Spinal cord (tissue), 10 donors: ENCODE data around the gene CPSF4L. TPM values are rescaled to one million over a fixed set of nuclear protein-coding genes. Genes with fewer than 3 reads are reported as not detected.

Source experiments
- DNase-seq, 6 donors: peaks; one replicate each; pipeline versions ENCODE4 v3.0.0 to v3.0.0-alpha.2; 2013 to 2015; ENCODE audit warnings: low spot score in 6 of 6, low read depth in 4 of 6
- H3K27ac ChIP-seq: one replicate; pipeline ENCODE4 v1.5.1; 2013; ENCODE audit warnings: low read depth, low read length, control low read depth
- H3K27me3 ChIP-seq: one replicate; pipeline ENCODE4 v1.6.1; 2013; ENCODE audit warnings: low read length; ENCODE audit not compliant: control insufficient read depth, insufficient read depth
- H3K36me3 ChIP-seq: one replicate; pipeline ENCODE4 v1.6.1; 2013; ENCODE audit warnings: low read length; ENCODE audit not compliant: control insufficient read depth, insufficient read depth
- H3K4me1 ChIP-seq: one replicate; pipeline ENCODE4 v1.6.1; 2013; ENCODE audit warnings: low read length; ENCODE audit not compliant: control insufficient read depth, insufficient read depth
- H3K4me3 ChIP-seq: one replicate; pipeline ENCODE4 v1.5.1; 2013; ENCODE audit warnings: low read depth, low read length, control low read depth
- H3K9me3 ChIP-seq: one replicate; pipeline ENCODE4 v1.6.1; 2013; ENCODE audit warnings: low read length; ENCODE audit not compliant: control insufficient read depth, insufficient read depth
- WGBS: methylation state at CpG from one replicate; pipeline ENCODE4 v1.1.5; 2013; ENCODE audit warnings: missing lambda C conversion rate; ENCODE audit not compliant: insufficient coverage; 5-methylcytosine and 5-hydroxymethylcytosine counted together
- polyA plus RNA-seq, 2 donors: library from polyadenylated mRNA; unstranded; fragments of 120-200 nt; gene quantifications; one replicate each; pipeline ENCODE4 v1.2.1, GENCODE V29; 2013; ENCODE audit not compliant: insufficient read length in 2 of 2
- total RNA-seq, 2 donors: library from RNA; depleted of rRNA in 1 of 2; stranded (reverse); fragments of 120-200 nt in 1 of 2; fragments of >200 nt in 1 of 2; gene quantifications; one replicate each; pipeline versions ENCODE4 v1.2.3 to v1.2.4, GENCODE V29; 2013 to 2014
- donor health status: healthy.

CPSF4L gene
- total and polyA plus RNA-seq, 4 donors, result 0.29 TPM; not detected in 3

DNA sequence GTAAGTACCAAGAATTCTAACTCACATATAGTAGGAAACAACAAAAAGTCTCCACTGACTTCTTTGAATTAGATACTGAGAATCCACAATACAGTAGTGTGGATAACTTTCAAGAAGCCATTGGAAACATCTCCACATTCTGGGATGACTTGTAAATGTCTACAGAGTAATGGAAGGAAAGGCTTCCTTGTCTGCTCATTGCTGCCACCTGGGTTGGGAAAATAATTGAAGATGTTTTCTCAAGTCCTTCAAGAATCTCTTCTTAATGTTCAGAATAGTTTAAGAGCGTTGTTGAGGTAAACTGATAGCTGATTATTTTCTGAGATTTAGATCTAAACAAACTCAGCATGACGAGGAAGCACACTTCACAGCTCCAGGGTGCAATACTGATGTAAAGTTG lies 14.0 kb downstream of the CPSF4L start:
- peaks cover 24% of the 10 kb centered on the region for H3K36me3 ChIP-seq
- no peaks in the 10 kb centered on the region for H3K4me1 ChIP-seq
- 100% methylated on average over 1 of the region's 2 CpGs for whole genome bisulfite sequencing
- H3K27ac ChIP-seq, result no peak overlapping the region
- H3K4me3 ChIP-seq, result no peak overlapping the region
- DNase-seq, result peak in 1 of 6 donors; percentile 50
- no peaks in the 10 kb centered on the region for H3K27me3 ChIP-seq
- no peaks in the 10 kb centered on the region for H3K9me3 ChIP-seq

DNA sequence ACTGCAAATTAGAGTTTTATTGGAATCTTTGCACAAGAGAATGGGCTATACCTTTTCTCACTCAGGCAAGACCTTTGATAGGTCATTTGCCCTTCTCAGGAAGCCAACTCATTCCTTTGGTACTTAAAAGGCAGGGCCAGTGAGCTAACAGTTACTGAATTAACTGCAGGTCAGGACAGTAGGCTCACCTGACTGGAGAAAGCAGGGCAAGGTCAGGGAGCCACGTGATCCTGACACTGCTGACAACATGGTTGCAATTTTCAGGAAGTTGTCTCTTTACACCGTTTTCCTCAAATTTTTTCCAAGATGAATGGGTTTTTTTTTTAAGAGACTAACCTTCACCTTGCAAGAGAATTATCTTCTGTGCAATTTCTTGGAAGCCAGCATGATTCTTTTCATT lies 21.1 kb downstream of the CPSF4L start:
- no peak overlapping the region for H3K4me3 ChIP-seq
- WGBS, result 100% methylated on average over 1 of the region's 2 CpGs
- H3K27me3 ChIP-seq, result no peaks in the 10 kb centered on the region
- no peaks in the 10 kb centered on the region for H3K4me1 ChIP-seq
- H3K27ac ChIP-seq, result no peak overlapping the region
- H3K9me3 ChIP-seq, result no peaks in the 10 kb centered on the region
- no peak for DNase-seq
- peaks cover 28% of the 10 kb centered on the region for H3K36me3 ChIP-seq

DNA sequence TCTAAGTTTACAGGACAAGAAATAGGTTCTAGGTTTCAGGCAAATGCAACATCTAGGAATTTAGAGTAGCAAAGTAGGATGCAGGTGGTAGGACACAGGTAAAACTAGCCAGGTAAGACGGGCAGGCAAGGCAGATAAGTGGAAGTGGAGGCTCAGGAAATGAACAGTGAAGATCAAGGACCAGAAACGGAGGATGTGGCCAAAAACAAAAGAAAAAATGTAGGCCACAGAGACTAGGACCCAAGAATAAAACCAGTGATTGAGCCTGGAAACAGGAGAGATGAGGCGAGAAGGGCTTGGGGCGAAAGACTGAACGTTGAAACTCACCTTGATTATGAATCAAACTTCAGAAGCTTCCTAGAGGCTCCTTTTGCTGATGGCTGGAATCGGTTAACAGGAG lies 24.0 kb downstream of the CPSF4L start:
- H3K4me3 ChIP-seq, result no peak overlapping the region
- no peak for DNase-seq
- H3K27ac ChIP-seq, result no peak overlapping the region
- peaks cover 17% of the 10 kb centered on the region for H3K36me3 ChIP-seq
- WGBS, result 85% methylated on average over 5 of the region's 6 CpGs
- H3K9me3 ChIP-seq, result no peaks in the 10 kb centered on the region
- no peaks in the 10 kb centered on the region for H3K27me3 ChIP-seq
- peaks cover 12% of the 10 kb centered on the region for H3K4me1 ChIP-seq

DNA sequence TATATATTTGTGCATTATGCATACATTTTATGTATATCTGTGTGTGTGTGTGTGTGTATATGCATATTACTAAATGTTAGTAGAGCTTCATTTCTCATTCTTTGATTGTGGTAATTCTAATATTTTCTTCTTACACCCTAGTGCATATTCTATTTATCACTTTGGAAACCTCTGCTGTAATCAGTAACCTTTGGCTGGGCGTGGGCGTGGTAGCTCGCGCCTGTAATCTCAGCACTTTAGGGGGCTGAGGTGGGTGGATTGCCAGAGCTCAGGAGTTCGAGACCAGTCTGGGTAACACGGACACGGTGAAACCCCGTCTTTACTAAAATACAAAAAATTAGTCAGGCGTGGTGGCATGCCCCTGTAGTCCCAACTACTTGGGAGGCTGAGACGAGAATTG lies 26.9 kb downstream of the CPSF4L start:
- H3K4me1 ChIP-seq, result peaks cover 23% of the 10 kb centered on the region
- H3K27me3 ChIP-seq, result no peaks in the 10 kb centered on the region
- 100% methylated on average over 6 of the region's 10 CpGs for WGBS
- no peak overlapping the region for H3K4me3 ChIP-seq
- no peaks in the 10 kb centered on the region for H3K9me3 ChIP-seq
- H3K36me3 ChIP-seq, result peaks cover 13% of the 10 kb centered on the region
- no peak overlapping the region for H3K27ac ChIP-seq
- no peak for DNase-seq

DNA sequence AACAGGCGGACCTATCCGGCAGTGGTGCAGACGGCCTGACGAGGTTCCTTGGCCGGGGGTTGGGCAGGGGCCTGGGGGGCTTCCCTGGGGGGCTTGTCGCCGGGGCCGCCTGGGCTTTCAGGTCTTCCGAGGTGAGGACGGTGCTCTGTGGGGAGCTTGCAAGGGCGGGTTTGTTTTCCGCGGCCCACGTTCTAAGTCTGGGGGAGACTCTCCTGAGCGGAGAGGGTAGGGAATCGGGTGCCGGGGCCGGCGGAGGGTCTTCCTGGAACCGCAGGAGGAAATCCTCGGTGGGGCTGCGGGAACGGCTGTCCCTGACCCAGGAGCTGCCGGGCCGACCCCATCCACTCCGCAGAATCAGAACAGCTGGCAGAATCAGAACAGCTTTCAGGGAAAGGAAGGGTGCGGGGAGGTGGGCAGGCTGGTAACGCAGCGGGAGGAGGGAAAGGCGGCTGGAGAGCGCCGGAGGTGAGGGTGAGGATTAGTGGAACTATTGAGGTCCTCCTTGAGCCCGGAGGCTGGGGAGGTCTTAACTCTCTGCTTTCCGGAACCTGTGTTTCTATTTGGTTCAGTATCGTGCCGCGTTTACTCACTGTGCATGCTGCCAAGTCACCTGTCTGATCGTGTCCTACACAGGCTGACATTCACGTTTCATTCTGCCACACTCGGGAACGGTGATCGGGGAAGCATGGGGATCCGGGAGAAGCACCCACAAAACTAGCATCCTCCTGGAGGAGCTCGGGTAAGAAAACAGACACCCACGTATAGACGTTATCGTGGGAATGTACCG lies 28.9 kb downstream of the CPSF4L start:
- peaks cover 13% of the 10 kb centered on the region for H3K36me3 ChIP-seq
- DNase-seq, result peak in 1 of 6 donors; percentile 55
- WGBS, result 1% methylated on average over 41 of the region's 48 CpGs
- H3K9me3 ChIP-seq, result no peaks in the 10 kb centered on the region
- H3K4me3 ChIP-seq, result peak overlapping the region; percentile 98
- peak overlapping the region; percentile 81 for H3K27ac ChIP-seq
- H3K4me1 ChIP-seq, result peaks cover 23% of the 10 kb centered on the region
- no peaks in the 10 kb centered on the region for H3K27me3 ChIP-seq

DNA sequence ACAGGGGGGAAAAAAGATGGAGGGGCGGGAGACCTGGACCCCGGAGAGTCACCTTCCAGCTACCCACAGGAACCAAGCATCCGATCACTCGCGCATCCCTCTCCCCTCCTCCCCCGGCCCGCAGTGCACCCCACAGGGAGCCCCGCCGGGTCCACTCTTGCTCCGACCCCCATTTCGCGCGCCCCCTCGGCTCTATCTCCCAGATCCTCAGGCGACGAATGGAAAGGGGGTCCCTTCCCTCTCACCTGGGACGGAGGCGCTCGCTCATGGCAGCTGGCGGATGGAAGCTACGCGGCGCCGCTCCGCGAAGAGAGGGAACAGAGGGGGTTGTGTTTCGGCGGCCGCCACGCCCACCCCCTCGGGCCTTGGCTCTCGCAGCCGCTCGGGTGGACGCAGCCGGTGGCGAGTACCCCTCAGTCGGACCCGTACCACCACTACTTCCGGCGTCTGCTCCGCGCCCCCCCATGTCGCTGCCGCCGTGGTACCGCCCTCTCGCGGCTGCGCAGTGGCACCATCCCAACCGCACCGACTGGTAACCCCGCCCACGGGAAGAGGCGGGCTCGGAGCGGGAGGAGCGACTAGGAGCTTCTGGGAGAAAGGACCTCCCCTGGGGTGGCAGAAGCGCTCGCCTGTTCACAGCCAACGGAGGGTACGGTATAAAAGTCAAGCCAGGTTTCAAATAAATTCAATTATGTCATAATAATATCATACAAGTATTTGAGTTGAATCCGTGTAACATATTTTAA lies 29.7 kb downstream of the CPSF4L start:
- Histone ChIP-seq H3K36me3 (peaks cover 10% of the 10 kb centered on the region), H3K27ac (peak overlapping the region; percentile 81), H3K27me3 (no peaks in the 10 kb centered on the region), H3K4me1 (peaks cover 23% of the 10 kb centered on the region), H3K4me3 (peak overlapping the region; percentile 98), H3K9me3 (no peaks in the 10 kb centered on the region)
- peak; percentile 92 to 99 (median 96) for DNase-seq
- WGBS, result under 1% methylated on average over 55 of the region's 63 CpGs

DNA sequence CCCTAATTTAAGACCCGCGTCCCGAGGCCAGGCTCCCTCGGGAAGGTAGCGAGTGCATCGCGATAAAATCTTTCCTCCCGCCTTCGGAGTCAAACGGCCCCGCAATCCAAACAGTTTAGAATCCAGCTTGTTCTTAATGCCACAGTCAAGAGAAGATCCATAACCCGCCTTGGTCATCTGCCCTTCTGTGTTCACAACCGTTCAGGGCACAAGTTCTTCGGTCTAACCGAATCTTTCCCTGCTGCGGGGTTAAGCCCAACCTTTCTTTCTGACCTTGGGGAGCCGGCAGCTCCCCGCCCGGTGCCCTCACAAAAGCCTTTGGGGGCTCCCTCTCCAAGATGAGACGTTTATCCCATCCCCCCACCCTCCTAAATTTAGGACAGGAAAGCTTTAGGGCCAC lies 30.3 kb downstream of the CPSF4L start:
- peaks cover 6% of the 10 kb centered on the region for H3K36me3 ChIP-seq
- no peaks in the 10 kb centered on the region for H3K27me3 ChIP-seq
- H3K4me1 ChIP-seq, result peaks cover 23% of the 10 kb centered on the region
- peak in 1 of 6 donors; percentile 29 for DNase-seq
- peak overlapping the region; percentile 81 for H3K27ac ChIP-seq
- under 1% methylated on average over 19 of the region's 20 CpGs for WGBS
- H3K4me3 ChIP-seq, result peak overlapping the region; percentile 98
- no peaks in the 10 kb centered on the region for H3K9me3 ChIP-seq

DNA sequence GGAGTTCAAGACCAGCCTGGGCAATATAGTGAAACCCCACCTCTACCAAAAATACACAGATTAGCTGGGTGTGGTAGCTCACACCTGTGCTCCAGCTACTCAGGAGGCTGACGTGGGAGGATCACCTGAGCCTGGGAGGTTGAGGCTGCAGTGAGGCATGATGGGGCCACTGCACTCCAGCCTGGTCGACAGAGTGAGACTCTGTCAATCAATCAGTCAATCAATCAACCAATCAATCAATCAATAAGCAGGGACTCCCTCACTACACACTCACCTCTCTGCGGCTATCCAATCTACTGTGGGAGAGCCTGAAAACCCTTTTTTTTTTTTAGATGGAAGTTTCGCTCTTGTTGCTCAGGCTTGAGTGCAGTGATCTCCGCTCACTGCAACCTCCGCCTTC lies 31.6 kb downstream of the CPSF4L start:
- DNase-seq, result no peak
- WGBS, result 100% methylated on average over 2 of the region's 6 CpGs
- Histone ChIP-seq H3K27ac (no peak overlapping the region), H3K4me1 (peaks cover 23% of the 10 kb centered on the region), H3K27me3 (no peaks in the 10 kb centered on the region), H3K9me3 (no peaks in the 10 kb centered on the region), H3K36me3 (peaks cover 2% of the 10 kb centered on the region), H3K4me3 (no peak overlapping the region)

DNA sequence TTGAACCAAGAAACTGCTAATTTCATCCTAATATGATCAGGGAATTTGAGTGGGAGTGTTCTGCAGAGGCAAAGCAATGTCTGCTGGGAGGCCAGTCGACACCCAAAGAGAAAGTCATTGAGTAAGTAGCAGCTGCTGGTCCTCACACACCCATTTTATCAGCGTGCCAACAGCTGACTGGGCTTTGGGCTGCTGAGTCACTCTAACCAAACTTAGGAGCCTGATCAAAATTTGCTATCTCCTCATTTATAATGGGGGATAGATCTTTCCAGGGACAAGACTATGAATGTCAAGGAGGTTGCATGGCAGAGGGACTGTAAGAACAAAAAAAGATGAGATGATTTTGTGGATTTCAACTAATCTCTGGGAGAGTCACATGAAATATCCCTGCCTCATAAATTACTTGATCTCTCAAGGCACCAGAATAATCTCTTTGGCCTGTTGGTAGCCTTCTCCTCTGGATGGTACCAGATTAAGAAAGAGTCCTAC lies 32.9 kb downstream of the CPSF4L start:
- Histone ChIP-seq H3K27me3 (no peaks in the 10 kb centered on the region), H3K4me1 (peaks cover 19% of the 10 kb centered on the region), H3K4me3 (no peak overlapping the region), H3K9me3 (no peaks in the 10 kb centered on the region), H3K27ac (no peak overlapping the region), H3K36me3 (no peaks in the 10 kb centered on the region)
- DNase-seq, result peak in 1 of 6 donors; percentile 18
- WGBS, result no CpG with 5 or more reads among the region's 2 CpGs
